GM23338 (cell line): ENCODE results near the gene AP1G1. TPM values are rescaled to one million over a fixed set of nuclear protein-coding genes. Genes with fewer than 3 reads are reported as not detected.

Experiments used
- ATAC-seq: fragments of 200-7000 bp; cut with Tn5 transposase; 3 replicates; pipeline ENCODE4 v1.9.1; 2020
- DNase-seq: peaks from one replicate; pipeline ENCODE4 v3.0.0-alpha.2; 2015; ENCODE audit warnings: low spot score
- H2AFZ ChIP-seq: fragments of 200-600 bp; sonication (generic); 2 replicates; pipeline ENCODE4 v1.8.0; 2016; ENCODE audit warnings: antibody characterized with exemption, mild to moderate bottlenecking, moderate library complexity
- H3F3A ChIP-seq: fragments of 200-600 bp; sonication (generic); replicated peaks from 2 replicates; pipeline ENCODE4 v1.8.0; 2017; ENCODE audit warnings: antibody characterized with exemption, mixed run types, low read depth
- H3K27ac ChIP-seq: fragments of 200-600 bp; sonication (generic); 2 replicates; pipeline ENCODE4 v1.6.1; 2016; ENCODE audit warnings: low read depth
- H3K27me3 ChIP-seq: fragments of 200-600 bp; sonication (generic); 2 replicates; pipeline ENCODE4 v1.8.0; 2016; ENCODE audit warnings: mild to moderate bottlenecking, mixed run types, moderate library complexity; ENCODE audit not compliant: insufficient read depth
- H3K36me3 ChIP-seq: fragments of 200-600 bp; sonication (generic); 2 replicates; pipeline ENCODE4 v1.8.0; 2016; ENCODE audit warnings: mild to moderate bottlenecking; ENCODE audit not compliant: insufficient read depth
- H3K4me1 ChIP-seq: fragments of 200-600 bp; sonication (generic); 2 replicates; pipeline ENCODE4 v1.8.0; 2016; ENCODE audit warnings: mild to moderate bottlenecking, moderate library complexity; ENCODE audit not compliant: insufficient read depth
- H3K4me2 ChIP-seq: fragments of 200-600 bp; sonication (generic); 2 replicates; pipeline ENCODE4 v1.7.1; 2017; ENCODE audit warnings: mixed run types
- H3K4me3 ChIP-seq: fragments of 200-600 bp; sonication (generic); 2 replicates; pipeline ENCODE4 v1.6.1; 2016; ENCODE audit warnings: mixed run types
- H3K79me2 ChIP-seq: fragments of 200-600 bp; sonication (generic); replicated peaks from 2 replicates; pipeline ENCODE4 v1.8.0; 2017; ENCODE audit warnings: mild to moderate bottlenecking; ENCODE audit not compliant: insufficient read depth
- H3K9me2 ChIP-seq: fragments of 200-600 bp; sonication (generic); 2 replicates; pipeline ENCODE4 v1.8.0; 2017; ENCODE audit not compliant: insufficient read depth
- H4K20me1 ChIP-seq: fragments of 200-600 bp; sonication (generic); replicated peaks from 2 replicates; pipeline ENCODE4 v1.8.0; 2017; ENCODE audit warnings: mild to moderate bottlenecking; ENCODE audit not compliant: insufficient read depth
- H3K27ac Mint-ChIP-seq: 2 replicates; pipeline ENCODE4 v1.8.0; 2020; ENCODE audit warnings: inconsistent platforms, mild to moderate bottlenecking, moderate library complexity, mixed read lengths
- H3K27me3 Mint-ChIP-seq: 3 replicates; pipeline ENCODE4 v1.8.0; 2022; ENCODE audit warnings: low read depth, mild to moderate bottlenecking, moderate library complexity, mixed read lengths, inconsistent platforms; ENCODE audit not compliant: insufficient read depth, poor library complexity
- H3K36me3 Mint-ChIP-seq: 3 replicates; pipeline ENCODE4 v1.8.0; 2021; ENCODE audit warnings: low read depth, mild to moderate bottlenecking, inconsistent platforms, moderate library complexity, mixed read lengths
- H3K4me1 Mint-ChIP-seq: 3 replicates; pipeline ENCODE4 v1.8.0; 2020; ENCODE audit warnings: mild to moderate bottlenecking, inconsistent platforms, mixed read lengths
- H3K4me3 Mint-ChIP-seq: 3 replicates; pipeline ENCODE4 v1.8.0; 2021; ENCODE audit warnings: moderate library complexity, mild to moderate bottlenecking, inconsistent platforms, mixed read lengths
- H3K9me3 Mint-ChIP-seq: 3 replicates; pipeline ENCODE4 v1.8.0; 2020; ENCODE audit warnings: moderate library complexity, mild to moderate bottlenecking, inconsistent platforms, mixed read lengths
- CREB1 ChIP-seq: fragments of 250-450 bp; sonication (Bioruptor Pico); IDR thresholded peaks from 2 replicates; pipeline ENCODE4 v1.5.0; 2020; ENCODE audit warnings: low read depth, mild to moderate bottlenecking, moderate library complexity
- CTCF ChIP-seq, 2 experiments: fragments of 200-600 bp in 1 of 2; sonication (generic) in 1 of 2; conservative IDR thresholded peaks; 2 replicates each; pipeline versions ENCODE4 v1.5.1 to v1.6.1; 2016 to 2017; ENCODE audit warnings: antibody characterized with exemption in 2 of 2, low read depth in 2 of 2, mild to moderate bottlenecking in 2 of 2, moderate library complexity in 1 of 2
- ETS1 ChIP-seq: IDR thresholded peaks from 2 replicates; pipeline ENCODE4 v1.6.1; 2016; ENCODE audit warnings: antibody characterized with exemption
- EZH2phosphoT487 ChIP-seq: fragments of 200-600 bp; sonication (generic); IDR thresholded peaks from one replicate; pipeline ENCODE4 v1.8.1; 2018; ENCODE audit warnings: antibody characterized with exemption; ENCODE audit not compliant: unreplicated experiment
- JUNB ChIP-seq: IDR thresholded peaks from one replicate; pipeline ENCODE4 v1.6.1; 2016; ENCODE audit warnings: antibody characterized with exemption; ENCODE audit not compliant: unreplicated experiment
- NANOG ChIP-seq: IDR thresholded peaks from 2 replicates; pipeline ENCODE4 v1.6.1; 2016; ENCODE audit warnings: antibody characterized with exemption, borderline replicate concordance
- POLR2AphosphoS5 ChIP-seq: IDR thresholded peaks from 2 replicates; pipeline ENCODE4 v1.6.1; 2016; ENCODE audit warnings: antibody characterized with exemption, low read depth
- REST ChIP-seq: IDR thresholded peaks from one replicate; pipeline ENCODE4 v1.6.1; 2018; ENCODE audit warnings: antibody characterized with exemption; ENCODE audit not compliant: unreplicated experiment
- STAT1 ChIP-seq: IDR thresholded peaks from one replicate; pipeline ENCODE4 v1.6.1; 2016; ENCODE audit warnings: antibody characterized with exemption; ENCODE audit not compliant: unreplicated experiment
- ZNF331 ChIP-seq: fragments of 250-450 bp; sonication (Bioruptor Pico); IDR thresholded peaks from 2 replicates; pipeline ENCODE4 v1.5.0; 2020; ENCODE audit warnings: low read depth, mild to moderate bottlenecking, moderate library complexity
- polyA plus RNA-seq: library from polyadenylated mRNA; unstranded; fragments of >200 nt; fragmentation: Nextera tagmentation; extraction: Ambion mirVana; gene quantifications from 2 replicates; pipeline ENCODE4 v1.2.1, GENCODE V29; 2016
- total RNA-seq: library from RNA; depleted of rRNA; stranded (reverse); fragments of >200 nt; shearing (Covaris generic); gene quantifications from 2 replicates; pipeline ENCODE4 v1.2.3, GENCODE V29; 2014

Gene AP1G1
- total and polyA plus RNA-seq, 2 experiments from 2014 or later, result 16.3 to 73.3 TPM

- TF ChIP-seq CTCF (conservative IDR thresholded peaks at IDR 0.05; ENCODE audit: low read depth in 2 of 2) (no peak), EZH2phosphoT487 (no peak), JUNB (no peak)
Observed at GRCh38 chr16:71698491-71698890, 110.1 kb downstream of the AP1G1 start (continued).

GRCh38 chr16:71693164-71693563 lies 115.5 kb downstream of the AP1G1 start:
- Mint-ChIP-seq H3K27ac (no peak overlapping the region; the same call in 1 of the 2 replicates), H3K4me1 (no peaks in the 10 kb centered on the region), H3K36me3 (peaks cover 25% of the 10 kb centered on the region), H3K9me3 (no peaks in the 10 kb centered on the region), H3K4me3 (no peak overlapping the region), H3K27me3 (peaks cover 6% of the 10 kb centered on the region)
- ATAC-seq (no peak), DNase-seq (no peak)
- no peaks in the 10 kb centered on the region for H3K4me1 ChIP-seq
- no peaks in the 10 kb centered on the region for H3K9me2 ChIP-seq
- H4K20me1 ChIP-seq, result peaks cover 9% of the 10 kb centered on the region; the same call in 1 of the 2 replicates
- H2AFZ ChIP-seq, result no peak overlapping the region
- peaks cover 5% of the 10 kb centered on the region; the same call in 1 of the 2 replicates for H3K36me3 ChIP-seq
- H3K4me3 ChIP-seq, result no peak overlapping the region
- H3K4me2 ChIP-seq, result no peak overlapping the region
- peaks cover 33% of the 10 kb centered on the region for H3K79me2 ChIP-seq
- no peaks in the 10 kb centered on the region for H3F3A ChIP-seq
- TF ChIP-seq ZNF331, result no peak
- no peak for TF ChIP-seq ETS1
- TF ChIP-seq POLR2AphosphoS5, result no peak
- TF ChIP-seq EZH2phosphoT487, result no peak
- no peak for TF ChIP-seq CREB1 (CRISPR knock-in tag)
- no peak for TF ChIP-seq JUNB
- no peaks in the 10 kb centered on the region for H3K27me3 ChIP-seq
- H3K27ac ChIP-seq, result 0 out of 2 replicates have a peak overlapping the region, but pooled peaks have one; percentile 48

GRCh38 chr16:71689901-71690300 lies 118.7 kb downstream of the AP1G1 start:
- H3K9me3 Mint-ChIP-seq, result no peaks in the 10 kb centered on the region
- H3K36me3 ChIP-seq, result peaks cover 5% of the 10 kb centered on the region; the same call in 1 of the 2 replicates
- no peaks in the 10 kb centered on the region for H3K9me2 ChIP-seq
- DNase-seq (no peak), ATAC-seq (no peak)
- H3K4me1 ChIP-seq, result no peaks in the 10 kb centered on the region
- H3K27ac Mint-ChIP-seq, result no peak overlapping the region
- H2AFZ ChIP-seq, result no peak overlapping the region
- peaks cover under 1% of the 10 kb centered on the region; the same call in 1 of the 2 replicates for H4K20me1 ChIP-seq
- no peaks in the 10 kb centered on the region for H3F3A ChIP-seq
- H3K79me2 ChIP-seq, result peaks cover 23% of the 10 kb centered on the region; the same call in 1 of the 2 replicates
- no peak for TF ChIP-seq NANOG
- no peak for TF ChIP-seq REST
- no peak for TF ChIP-seq STAT1
- H3K27me3 Mint-ChIP-seq, result peaks cover 6% of the 10 kb centered on the region
- H3K4me3 ChIP-seq, result no peak overlapping the region
- no peaks in the 10 kb centered on the region for H3K27me3 ChIP-seq
- H3K4me1 Mint-ChIP-seq, result no peaks in the 10 kb centered on the region
- H3K4me3 Mint-ChIP-seq, result no peak overlapping the region
- peaks cover 21% of the 10 kb centered on the region for H3K36me3 Mint-ChIP-seq
- H3K4me2 ChIP-seq, result no peak overlapping the region
- H3K27ac ChIP-seq, result no peak overlapping the region
